Measurements from ENCODE around the gene GBP6.

The GBP6 gene, protein sequence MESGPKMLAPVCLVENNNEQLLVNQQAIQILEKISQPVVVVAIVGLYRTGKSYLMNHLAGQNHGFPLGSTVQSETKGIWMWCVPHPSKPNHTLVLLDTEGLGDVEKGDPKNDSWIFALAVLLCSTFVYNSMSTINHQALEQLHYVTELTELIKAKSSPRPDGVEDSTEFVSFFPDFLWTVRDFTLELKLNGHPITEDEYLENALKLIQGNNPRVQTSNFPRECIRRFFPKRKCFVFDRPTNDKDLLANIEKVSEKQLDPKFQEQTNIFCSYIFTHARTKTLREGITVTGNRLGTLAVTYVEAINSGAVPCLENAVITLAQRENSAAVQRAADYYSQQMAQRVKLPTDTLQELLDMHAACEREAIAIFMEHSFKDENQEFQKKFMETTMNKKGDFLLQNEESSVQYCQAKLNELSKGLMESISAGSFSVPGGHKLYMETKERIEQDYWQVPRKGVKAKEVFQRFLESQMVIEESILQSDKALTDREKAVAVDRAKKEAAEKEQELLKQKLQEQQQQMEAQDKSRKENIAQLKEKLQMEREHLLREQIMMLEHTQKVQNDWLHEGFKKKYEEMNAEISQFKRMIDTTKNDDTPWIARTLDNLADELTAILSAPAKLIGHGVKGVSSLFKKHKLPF

DNA sequence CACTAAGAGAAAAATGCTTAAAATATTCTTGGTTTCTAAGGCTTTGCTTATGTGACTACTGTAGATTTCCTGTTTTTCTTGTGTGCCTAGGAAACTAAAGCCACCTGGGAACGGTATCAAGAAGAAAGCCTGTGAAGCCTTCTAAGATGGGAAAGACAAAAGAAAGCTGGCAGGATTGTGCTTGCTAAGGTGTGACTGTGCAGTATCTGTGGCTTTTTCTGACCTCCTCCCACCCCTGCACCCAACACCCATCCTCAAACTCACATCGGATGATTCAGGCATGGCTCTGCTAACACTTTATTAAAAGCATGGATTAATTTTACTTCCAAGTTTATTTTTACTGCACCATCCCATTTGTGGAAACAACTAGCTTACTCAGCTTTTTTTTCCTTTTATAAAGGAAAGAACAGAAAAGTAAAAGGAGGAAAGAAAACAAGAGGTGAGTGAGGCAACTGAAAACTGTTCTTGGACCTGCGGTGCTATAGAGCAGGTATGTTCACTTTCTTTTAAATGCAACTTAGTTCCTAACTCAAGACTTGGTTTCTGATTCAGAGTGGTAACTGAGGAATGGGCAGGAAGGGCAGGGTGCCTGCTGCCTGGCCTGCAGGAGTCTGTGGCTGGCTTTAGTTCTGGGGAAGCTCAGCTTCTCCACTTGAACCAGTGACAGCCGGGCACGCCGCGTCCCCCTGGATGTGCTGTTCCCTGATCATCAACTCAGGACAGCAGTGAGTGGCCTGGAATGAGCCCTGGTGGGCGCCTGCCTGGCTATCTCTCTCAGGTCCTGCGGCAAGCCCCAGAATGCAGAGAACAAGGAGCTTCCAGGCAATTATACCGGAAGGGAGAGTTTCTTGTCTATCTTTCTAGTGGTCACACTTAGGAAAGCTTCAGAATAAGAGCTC, at the start of gene GBP6:
Gene GBP6, plus strand, starts transcription at position 422 of the 899 bp plus-strand sequence. CDS start 4,493 bp downstream, outside the sequence.
- TF ChIP-seq, protein P1, sequence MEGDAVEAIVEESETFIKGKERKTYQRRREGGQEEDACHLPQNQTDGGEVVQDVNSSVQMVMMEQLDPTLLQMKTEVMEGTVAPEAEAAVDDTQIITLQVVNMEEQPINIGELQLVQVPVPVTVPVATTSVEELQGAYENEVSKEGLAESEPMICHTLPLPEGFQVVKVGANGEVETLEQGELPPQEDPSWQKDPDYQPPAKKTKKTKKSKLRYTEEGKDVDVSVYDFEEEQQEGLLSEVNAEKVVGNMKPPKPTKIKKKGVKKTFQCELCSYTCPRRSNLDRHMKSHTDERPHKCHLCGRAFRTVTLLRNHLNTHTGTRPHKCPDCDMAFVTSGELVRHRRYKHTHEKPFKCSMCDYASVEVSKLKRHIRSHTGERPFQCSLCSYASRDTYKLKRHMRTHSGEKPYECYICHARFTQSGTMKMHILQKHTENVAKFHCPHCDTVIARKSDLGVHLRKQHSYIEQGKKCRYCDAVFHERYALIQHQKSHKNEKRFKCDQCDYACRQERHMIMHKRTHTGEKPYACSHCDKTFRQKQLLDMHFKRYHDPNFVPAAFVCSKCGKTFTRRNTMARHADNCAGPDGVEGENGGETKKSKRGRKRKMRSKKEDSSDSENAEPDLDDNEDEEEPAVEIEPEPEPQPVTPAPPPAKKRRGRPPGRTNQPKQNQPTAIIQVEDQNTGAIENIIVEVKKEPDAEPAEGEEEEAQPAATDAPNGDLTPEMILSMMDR (IDR thresholded peaks at IDR 0.05; ENCODE audit: insufficient read depth, low read length, missing control alignments) = no peak
- H3K4me3 ChIP-seq (ENCODE audit: low read depth, low read length) = no peak within 1 kb of the TSS
- CTCF ChIA-PET = interaction anchor here (1.7 to 2.4 kb wide), 2 partner anchors 278 to 365 kb away, joined by 5 to 9 read pairs; no protein-coding TSS in a partner anchor
- POLR2A ChIA-PET = no interaction called here
- no peak for DNase-seq (ENCODE audit: low read depth, low spot score)

DNA sequence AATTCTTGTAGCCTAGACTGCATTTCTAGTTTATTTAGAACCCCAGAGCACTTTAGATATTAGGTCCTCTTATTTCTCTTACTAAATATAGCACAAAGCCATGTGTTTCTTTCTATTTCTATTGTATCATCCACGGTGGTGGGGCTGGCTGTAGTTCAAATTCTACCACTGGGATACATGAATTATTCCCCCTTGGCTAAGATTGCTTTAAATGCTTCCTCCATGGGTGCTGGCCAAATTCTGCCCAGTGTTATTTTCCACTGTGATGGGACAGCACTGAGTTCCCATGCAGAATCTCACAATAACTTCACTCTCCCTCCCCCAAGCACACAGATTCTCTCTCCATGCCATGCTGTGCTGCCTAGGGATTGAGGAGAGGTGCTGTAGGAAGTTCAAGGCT, 41.5 kb upstream of the GBP6 start:
- CTCF ChIA-PET = no interaction called here
- TF ChIP-seq, protein P1 (IDR thresholded peaks at IDR 0.05; ENCODE audit: insufficient read depth, low read length, missing control alignments) = no peak
- POLR2A ChIA-PET = no interaction called here
- H3K4me3 ChIP-seq (ENCODE audit: low read depth, low read length) = no peak overlapping the region
- no peak for DNase-seq (ENCODE audit: low read depth, low spot score)

DNA sequence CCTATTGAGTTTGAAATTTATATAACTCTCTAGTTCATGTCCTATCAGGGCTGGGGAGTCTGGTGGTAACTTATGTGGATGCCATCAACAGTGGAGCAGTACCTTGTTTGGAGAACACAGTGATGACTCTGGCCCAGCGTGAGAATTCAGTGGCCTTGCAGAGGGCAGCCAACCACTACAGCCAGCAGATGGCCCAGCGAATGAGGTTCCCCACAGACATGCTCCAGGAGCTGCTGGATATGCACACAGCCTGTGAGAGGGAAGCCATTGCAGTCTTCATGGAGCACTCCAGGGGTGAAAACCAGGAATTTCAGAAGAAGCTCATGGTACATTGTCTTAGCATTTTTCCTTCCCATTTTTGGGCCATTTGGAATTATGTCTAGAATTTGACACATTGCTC, 32.0 kb upstream of the GBP6 start:
- ChIA-PET POLR2A (no interaction called here), CTCF (no interaction called here)
- no peak overlapping the region for H3K4me3 ChIP-seq (ENCODE audit: low read depth, low read length)
- DNase-seq (ENCODE audit: low read depth, low spot score) = no peak
- TF ChIP-seq, protein P1 (IDR thresholded peaks at IDR 0.05; ENCODE audit: insufficient read depth, low read length, missing control alignments) = no peak

DNA sequence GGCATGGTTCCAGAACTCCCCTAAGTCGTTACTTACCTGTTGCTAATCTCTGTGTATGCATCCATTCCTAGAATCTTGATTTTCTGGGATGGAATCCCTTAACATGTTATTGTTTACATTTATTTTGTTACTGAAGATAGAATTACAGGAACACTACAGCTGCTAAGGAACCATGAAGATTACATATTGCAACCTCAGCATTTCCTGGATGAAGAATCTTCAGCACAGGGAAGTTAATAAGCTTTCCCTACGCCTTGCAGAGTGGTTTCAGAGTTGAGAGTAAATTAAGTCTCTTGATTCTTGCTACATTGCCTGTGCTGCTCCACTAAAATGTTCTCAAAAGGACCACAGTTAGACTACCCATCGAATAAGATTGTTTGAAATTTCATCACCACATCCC, 31.4 kb upstream of the GBP6 start:
- TF ChIP-seq, protein P1 (IDR thresholded peaks at IDR 0.05; ENCODE audit: insufficient read depth, low read length, missing control alignments) = no peak
- POLR2A ChIA-PET = no interaction called here
- no peak overlapping the region for H3K4me3 ChIP-seq (ENCODE audit: low read depth, low read length)
- CTCF ChIA-PET = no interaction called here
- no peak for DNase-seq (ENCODE audit: low read depth, low spot score)

DNA sequence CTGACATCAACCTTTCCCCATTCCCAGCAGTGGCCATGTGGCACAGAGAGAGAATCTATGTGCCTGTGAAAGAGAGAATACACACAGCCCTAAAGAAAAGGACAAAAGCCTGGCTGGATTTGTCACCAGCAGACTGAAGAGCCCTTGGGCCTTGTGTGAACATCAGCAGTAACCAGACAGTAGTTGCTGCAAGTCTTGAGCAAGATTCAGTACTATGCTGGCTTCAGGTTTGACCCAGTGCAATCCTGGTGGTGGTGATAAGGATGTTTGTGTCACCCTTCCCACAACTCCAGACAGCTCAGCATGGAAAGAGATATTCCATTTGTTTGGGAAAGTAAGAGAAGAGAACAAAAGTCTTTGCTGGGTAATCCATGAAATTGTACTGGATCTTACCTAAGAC, 28.4 kb upstream of the GBP6 start:
- TF ChIP-seq, protein P1 (IDR thresholded peaks at IDR 0.05; ENCODE audit: insufficient read depth, low read length, missing control alignments) = no peak
- CTCF ChIA-PET = interaction anchor here (1.0 kb wide), 1 partner anchor 23 kb away, joined by 4 read pairs; no protein-coding TSS in a partner anchor
- POLR2A ChIA-PET = no interaction called here
- DNase-seq (ENCODE audit: low read depth, low spot score) = no peak
- no peak overlapping the region for H3K4me3 ChIP-seq (ENCODE audit: low read depth, low read length)

Measured in AG04449 (cell line).